NCI-H774 (cell line): ENCODE measurements around the gene OR8G1.
A peak's percentile ranks its signal among the peaks of the same experiment; 100 is the strongest.
"Not testable (repeated sequence)": the region's sequence is repeated elsewhere in the genome, so short reads cannot be mapped to it uniquely, and the experiment has no call there.

Experiments
- DNase-seq: peaks from one replicate; lab custom pipeline; 2025; lab: John Stamatoyannopoulos, UW

The OR8G1 gene

DNA sequence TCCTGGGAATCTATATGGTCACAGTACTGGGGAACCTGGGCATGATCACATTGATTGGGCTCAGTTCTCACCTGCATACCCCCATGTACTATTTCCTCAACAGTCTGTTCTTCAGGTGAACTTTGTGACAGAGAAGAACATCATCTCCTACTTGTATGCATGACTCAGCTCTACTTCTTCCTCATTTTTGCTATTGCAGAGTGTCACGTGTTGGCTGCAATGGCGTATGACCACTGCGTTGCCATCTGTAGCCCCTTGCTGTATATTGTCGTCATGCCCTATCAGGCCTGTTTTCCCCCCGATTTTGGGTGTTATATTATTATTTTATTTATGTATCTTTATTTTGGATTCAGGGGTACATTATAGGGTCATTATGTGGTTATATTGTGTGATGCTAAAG is 2.4 kb upstream of the OR8G1 start:
- no peak for DNase-seq

DNA sequence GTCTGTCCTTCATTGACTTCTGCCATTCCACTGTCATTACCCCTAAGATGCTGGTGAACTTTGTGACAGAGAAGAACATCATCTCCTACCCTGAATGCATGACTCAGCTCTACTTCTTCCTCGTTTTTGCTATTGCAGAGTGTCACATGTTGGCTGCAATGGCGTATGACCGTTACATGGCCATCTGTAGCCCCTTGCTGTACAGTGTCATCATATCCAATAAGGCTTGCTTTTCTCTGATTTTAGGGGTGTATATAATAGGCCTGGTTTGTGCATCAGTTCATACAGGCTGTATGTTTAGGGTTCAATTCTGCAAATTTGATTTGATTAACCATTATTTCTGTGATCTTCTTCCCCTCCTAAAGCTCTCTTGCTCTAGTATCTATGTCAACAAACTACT is 9.0 kb downstream of the OR8G1 start:
- not testable (repeated sequence) for DNase-seq

DNA sequence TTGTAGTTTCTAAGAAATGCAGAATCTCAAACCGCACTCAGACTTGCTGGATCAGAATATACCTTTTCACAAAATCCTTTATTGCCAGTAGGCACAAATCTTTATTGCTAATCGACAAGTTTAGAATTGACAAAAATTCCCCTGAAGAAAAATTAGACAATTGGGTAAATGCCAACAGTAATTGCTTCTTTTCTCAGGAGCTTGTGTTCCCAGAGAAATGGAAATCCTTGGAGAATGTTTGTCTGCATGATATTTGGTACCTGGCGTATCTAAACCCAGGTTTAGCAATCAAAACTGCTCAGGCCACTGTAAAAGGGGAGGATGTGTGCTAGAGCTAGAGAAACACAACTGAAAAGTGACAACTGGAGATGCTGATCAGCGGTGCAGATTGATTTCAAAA is 15.2 kb downstream of the OR8G1 start, which contains the start of gene OR8G5:
Gene OR8G5 (plus strand): TSS at position 301 of the 400 bp plus-strand sequence. CDS start 8,556 bp downstream, outside the sequence.
- DNase-seq, result no peak

DNA sequence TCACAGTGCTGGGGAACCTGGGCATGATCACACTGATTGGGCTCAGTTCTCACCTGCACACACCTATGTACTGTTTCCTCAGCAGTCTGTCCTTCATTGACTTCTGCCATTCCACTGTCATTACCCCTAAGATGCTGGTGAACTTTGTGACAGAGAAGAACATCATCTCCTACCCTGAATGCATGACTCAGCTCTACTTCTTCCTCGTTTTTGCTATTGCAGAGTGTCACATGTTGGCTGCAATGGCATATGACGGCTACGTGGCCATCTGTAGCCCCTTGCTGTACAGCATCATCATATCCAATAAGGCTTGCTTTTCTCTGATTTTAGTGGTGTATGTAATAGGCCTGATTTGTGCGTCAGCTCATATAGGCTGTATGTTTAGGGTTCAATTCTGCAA is 24.1 kb downstream of the OR8G1 start:
- DNase-seq, result not testable (repeated sequence)

DNA sequence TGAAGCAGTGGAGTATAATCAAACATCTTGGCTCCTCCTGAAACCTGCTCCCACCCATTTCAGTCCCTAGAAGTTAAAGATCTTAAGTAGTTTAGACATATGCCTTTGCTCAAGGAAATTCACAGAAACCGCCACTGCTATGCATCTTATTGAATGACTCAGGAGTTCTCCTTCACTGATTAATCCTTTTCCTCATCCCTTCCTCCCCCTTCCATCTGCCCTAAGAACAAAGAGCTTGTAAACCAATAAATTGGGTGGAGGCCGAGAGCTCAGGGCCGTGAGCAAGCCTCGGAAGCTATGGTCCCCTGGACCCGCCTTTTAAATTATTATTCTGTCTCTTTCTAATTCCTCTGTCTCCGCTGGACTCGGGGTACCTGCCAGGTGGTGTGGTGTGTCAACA is 30.0 kb downstream of the OR8G1 start:
- DNase-seq, result not testable (repeated sequence)

DNA sequence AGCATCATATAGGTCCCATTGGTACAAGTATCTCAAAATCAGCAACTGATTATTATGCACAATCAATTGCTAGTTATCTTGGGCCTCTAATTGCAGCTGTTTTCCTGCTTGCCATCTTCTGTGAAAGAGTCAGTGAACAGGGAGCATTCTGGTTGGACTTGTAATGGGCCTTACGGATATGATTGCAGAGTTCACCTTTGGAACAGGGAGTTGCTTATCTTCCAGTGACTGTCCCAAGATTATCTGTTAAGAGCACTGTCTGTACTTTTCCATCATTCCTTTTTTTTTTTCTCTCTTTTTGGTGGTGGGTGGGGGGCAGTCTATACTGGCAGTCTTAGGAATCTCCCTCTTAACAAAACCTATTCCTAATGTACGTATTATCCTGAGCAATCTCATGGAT is 33.1 kb downstream of the OR8G1 start:
- no peak for DNase-seq

DNA sequence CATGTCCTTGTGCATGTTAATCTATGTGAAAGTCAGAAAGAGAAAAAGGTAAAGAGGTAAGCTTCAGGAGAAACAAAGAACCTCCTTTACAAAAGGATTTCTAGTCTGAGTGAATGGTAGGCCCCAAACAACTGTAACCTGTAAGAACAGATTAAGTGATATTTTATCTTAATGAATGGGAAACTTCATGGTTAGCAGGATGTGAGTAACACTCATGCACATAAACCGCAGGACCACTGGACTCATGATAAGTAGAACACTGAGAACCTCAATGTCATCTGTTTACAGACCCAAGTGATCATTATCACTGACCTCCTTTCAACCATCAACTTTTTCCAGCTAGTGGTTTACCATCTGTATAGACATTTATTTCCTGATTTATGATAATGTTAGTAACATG is 35.2 kb downstream of the OR8G1 start:
- DNase-seq, result no peak

DNA sequence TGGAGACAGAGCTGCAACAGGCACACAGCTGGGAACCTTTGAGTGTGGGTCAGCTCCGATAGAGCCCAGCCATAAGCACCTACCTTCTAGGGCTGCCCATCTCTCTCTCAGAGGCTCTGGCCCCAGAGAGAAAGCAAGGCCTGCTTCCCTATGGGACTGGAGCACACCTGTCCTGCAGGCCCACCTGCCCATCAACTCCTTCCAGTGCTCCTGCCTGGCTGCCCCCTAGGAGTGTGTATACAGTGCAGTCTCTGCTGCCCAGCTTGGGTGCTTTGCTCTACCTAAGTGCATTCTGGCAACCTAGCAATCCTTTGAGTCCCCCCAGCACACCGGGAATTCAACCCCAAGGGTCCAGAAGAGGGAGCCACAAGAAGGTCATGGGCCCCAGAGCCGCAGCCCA is 36.3 kb downstream of the OR8G1 start:
- no peak for DNase-seq

DNA sequence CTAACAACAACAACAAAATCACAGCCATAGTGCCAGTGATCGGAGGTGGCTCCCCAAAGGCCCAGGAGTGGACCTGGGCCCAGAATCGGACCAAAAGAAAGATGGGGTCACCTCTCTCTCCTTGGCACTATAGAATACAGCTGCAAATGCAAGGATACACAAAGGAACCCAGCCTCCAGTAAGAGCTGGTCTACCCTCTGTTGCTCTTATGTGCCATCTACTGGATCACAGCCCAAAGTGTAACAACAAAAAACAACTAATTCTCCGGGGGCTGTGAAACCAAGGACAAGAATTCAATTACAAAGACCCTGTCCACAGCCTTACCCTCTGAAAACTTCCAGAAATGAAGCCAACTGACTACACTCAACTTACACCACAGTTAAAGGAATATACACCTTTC is 36.9 kb downstream of the OR8G1 start:
- peak; percentile 13 for DNase-seq

DNA sequence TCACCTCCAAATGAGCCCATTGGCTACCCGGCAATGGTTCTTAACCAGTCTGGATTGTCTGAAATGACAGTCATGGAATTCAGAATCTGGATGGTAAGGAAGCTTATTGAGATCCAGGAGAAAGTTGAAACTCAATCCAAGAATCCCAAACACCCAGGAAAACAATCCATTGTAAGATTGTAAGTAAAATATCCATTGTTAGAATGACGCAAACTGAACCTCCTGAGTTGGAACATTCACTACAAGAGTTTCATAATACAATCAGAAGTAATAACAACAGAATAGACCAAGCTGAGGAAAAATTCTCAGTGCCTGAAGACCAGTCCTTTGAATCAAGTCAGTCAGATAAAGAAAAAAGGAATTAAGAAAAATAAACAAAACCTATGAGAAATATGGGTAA is 37.4 kb downstream of the OR8G1 start:
- no peak for DNase-seq

DNA sequence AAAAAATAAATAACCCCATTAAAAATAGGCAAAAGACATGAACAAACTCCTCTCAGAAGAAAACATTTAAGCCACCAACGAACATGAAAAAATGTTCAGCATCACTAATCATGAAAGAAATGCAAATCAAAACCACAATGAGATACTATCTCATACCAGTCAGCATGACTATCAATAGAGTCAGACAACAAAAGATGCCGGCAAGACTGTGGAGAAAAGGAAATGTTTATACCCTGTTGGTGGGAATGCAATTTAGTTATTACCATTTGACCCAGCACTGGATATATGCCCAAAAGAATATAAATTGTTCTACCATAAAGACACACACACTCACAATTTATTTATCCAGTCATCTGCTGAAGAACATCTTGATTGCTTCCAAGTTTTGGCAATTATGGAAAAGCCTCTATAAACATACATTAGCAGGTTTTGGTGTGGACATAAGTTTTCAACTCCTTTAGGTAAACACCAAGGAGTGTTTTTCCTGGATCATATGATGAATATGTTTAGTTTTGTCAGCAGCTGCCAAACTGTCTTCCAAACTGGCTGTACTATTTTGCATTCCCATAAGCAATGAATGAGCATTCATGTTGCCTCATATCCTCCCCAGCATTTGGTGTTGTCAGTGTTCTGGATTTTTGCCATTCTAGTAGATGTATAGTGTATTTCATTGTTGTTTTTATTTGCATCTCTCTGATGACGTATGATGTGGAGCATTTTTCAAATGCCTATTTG is 44.9 kb downstream of the OR8G1 start:
- peak; percentile 83 for DNase-seq

DNA sequence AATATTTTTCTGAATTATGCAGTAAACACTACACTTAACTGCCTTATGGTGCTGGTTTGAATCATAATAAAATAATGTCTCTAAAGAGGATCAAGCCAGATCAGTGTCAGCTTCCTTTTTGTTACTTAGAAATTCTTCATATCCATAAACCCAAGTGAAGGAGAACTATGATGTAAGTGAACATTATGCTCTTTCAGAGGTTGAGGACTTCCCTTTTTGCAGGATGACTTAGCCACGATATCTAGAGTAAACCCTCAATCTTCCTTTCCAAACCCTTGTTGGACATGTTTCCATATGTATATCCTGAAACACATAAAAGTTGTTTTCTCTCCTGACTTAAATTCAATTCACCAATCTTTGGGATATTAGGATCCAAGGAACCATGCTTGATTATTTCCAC is 53.8 kb downstream of the OR8G1 start:
- DNase-seq, result no peak

DNA sequence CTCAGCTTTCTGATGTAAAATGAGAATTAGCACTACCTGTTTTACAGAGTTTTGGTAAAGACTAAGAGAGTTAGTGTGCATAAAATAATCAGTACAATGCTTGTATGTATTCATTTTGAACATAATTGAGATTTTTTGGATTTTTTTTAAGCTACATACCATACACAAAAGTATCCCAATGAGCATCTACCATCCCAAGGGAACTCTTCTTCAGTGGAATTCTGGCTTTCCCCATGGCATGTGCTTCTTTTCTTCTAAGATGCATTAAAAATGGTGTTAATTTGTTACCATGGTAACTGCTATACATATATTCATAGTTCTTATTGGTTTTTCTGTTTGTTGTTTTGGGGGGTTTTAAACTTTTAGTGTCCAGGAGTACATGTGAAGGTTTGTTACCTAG is 55.1 kb downstream of the OR8G1 start:
- no peak for DNase-seq

DNA sequence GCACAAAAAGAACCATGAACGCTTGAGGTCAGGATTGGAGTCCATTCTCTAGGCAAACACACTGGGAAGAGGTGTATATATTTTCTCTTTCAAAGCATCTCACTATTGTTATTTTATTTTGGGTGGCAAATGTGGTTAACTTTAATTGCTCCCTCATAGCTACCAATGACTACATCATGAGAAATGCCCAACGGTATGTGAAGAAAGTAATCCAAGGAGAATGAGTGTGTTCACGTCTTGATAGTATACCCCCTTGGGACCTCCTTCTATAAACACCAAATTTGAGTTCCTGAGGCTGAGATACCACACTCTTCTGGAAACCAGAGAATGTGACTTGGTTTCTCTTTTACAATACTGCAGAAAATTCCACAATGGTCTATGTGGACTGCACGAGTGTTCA is 57.0 kb downstream of the OR8G1 start:
- DNase-seq, result no peak

DNA sequence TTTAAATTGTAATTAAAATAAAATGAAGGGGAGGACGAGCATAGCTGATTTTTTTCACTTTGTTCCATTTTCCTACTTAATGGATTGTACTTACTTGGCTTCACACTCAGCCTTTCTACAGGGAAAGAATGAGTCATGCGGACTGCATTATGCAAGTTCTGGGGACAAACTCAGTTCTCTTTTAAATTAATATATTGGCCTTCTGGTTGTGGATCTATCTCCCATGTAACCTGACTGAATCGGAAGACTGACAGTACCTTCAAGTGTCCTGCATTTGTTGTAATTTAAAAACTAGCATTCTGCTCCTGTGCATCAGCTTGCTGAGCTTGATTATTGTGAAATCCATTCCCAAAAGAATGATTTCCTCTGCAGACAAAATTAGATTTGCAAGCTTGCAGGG is 60.7 kb downstream of the OR8G1 start:
- no peak for DNase-seq

DNA sequence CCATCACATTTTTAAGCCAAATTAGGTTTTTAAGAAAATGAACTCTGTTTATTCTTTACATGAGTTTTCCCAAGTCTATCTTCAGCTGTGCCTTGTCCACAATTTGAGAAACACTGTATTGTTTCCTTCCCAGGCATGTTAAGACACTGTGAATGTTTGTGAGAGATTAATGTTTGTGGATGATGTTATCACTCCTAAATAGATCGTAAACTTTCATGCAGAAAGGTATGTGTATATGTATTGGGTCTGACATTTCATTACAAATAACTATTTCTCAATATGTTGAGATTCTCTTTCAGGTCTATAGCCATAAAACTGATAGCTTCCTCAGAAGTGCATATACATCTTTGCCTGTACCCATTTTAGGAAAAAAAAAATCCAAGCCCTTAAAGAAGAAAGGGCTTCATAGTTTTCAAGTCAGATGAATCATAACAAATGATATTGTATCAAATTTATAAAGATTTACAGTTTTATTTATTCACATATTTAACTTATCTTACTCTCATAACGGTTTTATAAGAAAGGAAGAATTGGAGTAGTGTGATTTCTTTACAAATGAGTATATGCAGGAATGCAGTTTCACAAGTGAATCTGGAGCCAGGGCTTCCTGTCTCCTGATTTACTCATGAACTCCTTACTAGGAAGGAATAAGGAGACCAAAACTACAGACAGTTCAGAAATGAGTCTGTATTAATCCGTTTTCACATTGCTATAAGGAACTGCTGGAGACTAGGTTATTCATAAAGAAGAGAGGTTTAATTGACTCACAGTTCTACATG is 61.6 kb downstream of the OR8G1 start:
- no peak for DNase-seq
